ENCODE data around the gene KDM5D. TPM values are rescaled to one million over a fixed set of nuclear protein-coding genes. Genes with fewer than 3 reads are reported as not detected.

Gene KDM5D
- total RNA-seq, 4 donors from 2014 or later: 0.94 to 148 (median 56.6) TPM

GRCh38 chrY:19680821-19681220 lies 63.7 kb downstream of the KDM5D start:
- no peak for DNase-seq
- H3K4me3 ChIP-seq: no peak overlapping the region

More at GRCh38 chrY:19680821-19681220, 63.7 kb downstream of the KDM5D start:
- Histone ChIP-seq H3K4me1 (no peaks in the 10 kb centered on the region), H3K27ac (no peak overlapping the region), H3K9me3 (no peaks in the 10 kb centered on the region), H3K27me3 (no peaks in the 10 kb centered on the region), H3K36me3 (no peaks in the 10 kb centered on the region)
- TF ChIP-seq POLR2A (IDR thresholded peaks at IDR 0.05) (no peak), CTCF (IDR thresholded peaks at IDR 0.05) (no peak)

Data from Peyer's patch (tissue), 4 donors.